B cell (primary cell): ENCODE results near the gene PANK4.
"Not testable (repeated sequence)": the region's sequence is repeated elsewhere in the genome, so short reads cannot be mapped to it uniquely, and the experiment has no call there.

ENCODE experiments used
- EZH2 ChIP-seq: IDR thresholded peaks from 2 replicates; pipeline ENCODE4 v1.6.1; 2012; ENCODE audit warnings: borderline replicate concordance, low read depth, mild to moderate bottlenecking, moderate library complexity, low read length; ENCODE audit not compliant: insufficient read depth, poor library complexity, severe bottlenecking
- TF ChIP-seq, protein P1 (sequence below): fragments of 200-600 bp; IDR thresholded peaks from one replicate; pipeline ENCODE4 v1.8.0; 2022; ENCODE audit warnings: antibody characterized with exemption, mild to moderate bottlenecking

DNA sequence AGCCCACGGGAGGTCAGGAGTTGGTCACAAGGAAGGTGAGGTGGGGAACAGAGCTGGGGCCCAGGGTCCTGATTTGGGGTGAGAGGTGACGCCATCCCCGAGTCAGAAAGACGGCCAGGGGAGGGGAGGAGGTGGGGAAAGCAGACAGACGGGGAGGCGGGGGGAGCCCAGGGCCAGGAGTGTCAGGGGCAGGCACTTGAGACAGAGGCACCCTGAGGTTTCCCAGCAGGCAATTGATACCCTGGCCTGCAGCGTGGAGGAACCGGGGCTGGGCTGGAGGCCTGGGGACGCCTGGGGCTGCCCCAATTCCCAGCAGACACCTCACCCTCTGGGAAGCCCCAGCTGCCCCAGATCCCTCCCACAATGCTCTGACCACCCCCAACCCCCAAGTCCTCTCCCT, 26.7 kb upstream of the PANK4 start:
- TF ChIP-seq, protein P1, sequence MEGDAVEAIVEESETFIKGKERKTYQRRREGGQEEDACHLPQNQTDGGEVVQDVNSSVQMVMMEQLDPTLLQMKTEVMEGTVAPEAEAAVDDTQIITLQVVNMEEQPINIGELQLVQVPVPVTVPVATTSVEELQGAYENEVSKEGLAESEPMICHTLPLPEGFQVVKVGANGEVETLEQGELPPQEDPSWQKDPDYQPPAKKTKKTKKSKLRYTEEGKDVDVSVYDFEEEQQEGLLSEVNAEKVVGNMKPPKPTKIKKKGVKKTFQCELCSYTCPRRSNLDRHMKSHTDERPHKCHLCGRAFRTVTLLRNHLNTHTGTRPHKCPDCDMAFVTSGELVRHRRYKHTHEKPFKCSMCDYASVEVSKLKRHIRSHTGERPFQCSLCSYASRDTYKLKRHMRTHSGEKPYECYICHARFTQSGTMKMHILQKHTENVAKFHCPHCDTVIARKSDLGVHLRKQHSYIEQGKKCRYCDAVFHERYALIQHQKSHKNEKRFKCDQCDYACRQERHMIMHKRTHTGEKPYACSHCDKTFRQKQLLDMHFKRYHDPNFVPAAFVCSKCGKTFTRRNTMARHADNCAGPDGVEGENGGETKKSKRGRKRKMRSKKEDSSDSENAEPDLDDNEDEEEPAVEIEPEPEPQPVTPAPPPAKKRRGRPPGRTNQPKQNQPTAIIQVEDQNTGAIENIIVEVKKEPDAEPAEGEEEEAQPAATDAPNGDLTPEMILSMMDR: not testable (repeated sequence)
- TF ChIP-seq EZH2: not testable (repeated sequence)
